ENCODE measurements around the gene CAP2.

GRCh38 chr6:17591287-17591686 is 197.9 kb downstream of the CAP2 start:
- TF ChIP-seq TAF1 (IDR thresholded peaks at IDR 0.05; ENCODE audit: borderline replicate concordance, insufficient read depth, low read length), result no peak
- TF ChIP-seq, protein P1, sequence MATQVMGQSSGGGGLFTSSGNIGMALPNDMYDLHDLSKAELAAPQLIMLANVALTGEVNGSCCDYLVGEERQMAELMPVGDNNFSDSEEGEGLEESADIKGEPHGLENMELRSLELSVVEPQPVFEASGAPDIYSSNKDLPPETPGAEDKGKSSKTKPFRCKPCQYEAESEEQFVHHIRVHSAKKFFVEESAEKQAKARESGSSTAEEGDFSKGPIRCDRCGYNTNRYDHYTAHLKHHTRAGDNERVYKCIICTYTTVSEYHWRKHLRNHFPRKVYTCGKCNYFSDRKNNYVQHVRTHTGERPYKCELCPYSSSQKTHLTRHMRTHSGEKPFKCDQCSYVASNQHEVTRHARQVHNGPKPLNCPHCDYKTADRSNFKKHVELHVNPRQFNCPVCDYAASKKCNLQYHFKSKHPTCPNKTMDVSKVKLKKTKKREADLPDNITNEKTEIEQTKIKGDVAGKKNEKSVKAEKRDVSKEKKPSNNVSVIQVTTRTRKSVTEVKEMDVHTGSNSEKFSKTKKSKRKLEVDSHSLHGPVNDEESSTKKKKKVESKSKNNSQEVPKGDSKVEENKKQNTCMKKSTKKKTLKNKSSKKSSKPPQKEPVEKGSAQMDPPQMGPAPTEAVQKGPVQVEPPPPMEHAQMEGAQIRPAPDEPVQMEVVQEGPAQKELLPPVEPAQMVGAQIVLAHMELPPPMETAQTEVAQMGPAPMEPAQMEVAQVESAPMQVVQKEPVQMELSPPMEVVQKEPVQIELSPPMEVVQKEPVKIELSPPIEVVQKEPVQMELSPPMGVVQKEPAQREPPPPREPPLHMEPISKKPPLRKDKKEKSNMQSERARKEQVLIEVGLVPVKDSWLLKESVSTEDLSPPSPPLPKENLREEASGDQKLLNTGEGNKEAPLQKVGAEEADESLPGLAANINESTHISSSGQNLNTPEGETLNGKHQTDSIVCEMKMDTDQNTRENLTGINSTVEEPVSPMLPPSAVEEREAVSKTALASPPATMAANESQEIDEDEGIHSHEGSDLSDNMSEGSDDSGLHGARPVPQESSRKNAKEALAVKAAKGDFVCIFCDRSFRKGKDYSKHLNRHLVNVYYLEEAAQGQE (IDR thresholded peaks at IDR 0.05; ENCODE audit: insufficient read depth in 1 of 2, low read depth in 2 of 2, low read length in 2 of 2), result no peak
